BLaER1 treated with 17β-estradiol and CSF1 and Interleukin-3, amounts not matched to agents 10 nM and 100 nM (cell line): ENCODE data around the gene DLX2.
"Not testable (repeated sequence)": the region's sequence is repeated elsewhere in the genome, so short reads cannot be mapped to it uniquely, and the experiment has no call there.

ENCODE experiments used
- H3K27ac ChIP-seq, 11 experiments: shearing (Covaris generic); formaldehyde crosslinking; 2 replicates each; pipeline ENCODE4 v1.8.1; 2022
- H3K27me3 ChIP-seq, 11 experiments: shearing (Covaris generic); formaldehyde crosslinking; 2 replicates each; pipeline ENCODE4 v1.8.1; 2022
- H3K36me3 ChIP-seq, 11 experiments: shearing (Covaris generic); formaldehyde crosslinking; 2 replicates each; pipeline ENCODE4 v1.8.1; 2022
- H3K4me1 ChIP-seq, 10 experiments: shearing (Covaris generic); formaldehyde crosslinking; 2 replicates each; pipeline ENCODE4 v1.8.1; 2022
- H3K4me2 ChIP-seq, 11 experiments: shearing (Covaris generic); formaldehyde crosslinking; 2 replicates each; pipeline ENCODE4 v1.8.1; 2022
- H3K4me3 ChIP-seq, 10 experiments: shearing (Covaris generic); formaldehyde crosslinking; 2 replicates each; pipeline ENCODE4 v1.8.1; 2022
- H3K9ac ChIP-seq, 11 experiments: shearing (Covaris generic); formaldehyde crosslinking; 2 replicates each; pipeline ENCODE4 v1.8.1; 2022
- H3K9me3 ChIP-seq, 11 experiments: shearing (Covaris generic); formaldehyde crosslinking; replicated peaks in 1 of 11; 2 replicates each; pipeline ENCODE4 v1.8.1; 2022
- H4K20me1 ChIP-seq, 11 experiments: shearing (Covaris generic); formaldehyde crosslinking; 2 replicates each; pipeline ENCODE4 v1.8.1; 2022
- Cebpa-rat ChIP-seq, 11 experiments: shearing (Covaris generic); IDR thresholded peaks; 2 replicates each; pipeline ENCODE4 v1.8.1; 2022

The DLX2 gene

GRCh38 chr2:172131713-172132555, 29.2 kb upstream of the DLX2 start:
- Histone ChIP-seq H3K4me1 (no peaks in the 10 kb centered on the region), H3K27ac (no peak overlapping the region), H3K9me3 (no peaks in the 10 kb centered on the region), H3K27me3 (no peaks in the 10 kb centered on the region), H3K4me3 (no peak overlapping the region), H3K36me3 (no peaks in the 10 kb centered on the region), H3K9ac (no peak overlapping the region), H4K20me1 (no peaks in the 10 kb centered on the region), H3K4me2 (no peak overlapping the region)
- no peak for TF ChIP-seq Cebpa-rat (IDR thresholded peaks at IDR 0.05)

GRCh38 chr2:172129404-172129803, 26.7 kb upstream of the DLX2 start:
- Histone ChIP-seq H3K4me1 (no peaks in the 10 kb centered on the region), H3K9me3 (no peaks in the 10 kb centered on the region), H3K4me2 (no peak overlapping the region), H4K20me1 (no peaks in the 10 kb centered on the region), H3K27me3 (no peaks in the 10 kb centered on the region), H3K27ac (no peak overlapping the region), H3K4me3 (no peak overlapping the region), H3K36me3 (no peaks in the 10 kb centered on the region), H3K9ac (no peak overlapping the region)
- TF ChIP-seq Cebpa-rat (IDR thresholded peaks at IDR 0.05) = no peak

- no peak overlapping the region for H3K4me3 ChIP-seq
- H3K36me3 ChIP-seq = no peaks in the 10 kb centered on the region
- H3K4me2 ChIP-seq = no peak overlapping the region
- no peaks in the 10 kb centered on the region for H3K4me1 ChIP-seq
- H3K27me3 ChIP-seq = no peaks in the 10 kb centered on the region
- H3K9me3 ChIP-seq = no peaks in the 10 kb centered on the region
- no peak overlapping the region for H3K27ac ChIP-seq
- H4K20me1 ChIP-seq = no peaks in the 10 kb centered on the region
- no peak overlapping the region for H3K9ac ChIP-seq
- no peak for TF ChIP-seq Cebpa-rat (IDR thresholded peaks at IDR 0.05)
Observed at GRCh38 chr2:172128484-172128883, 25.8 kb upstream of the DLX2 start.

- Histone ChIP-seq H3K36me3 (no peaks in the 10 kb centered on the region), H3K9me3 (no peaks in the 10 kb centered on the region), H3K27me3 (no peaks in the 10 kb centered on the region), H3K4me2 (no peak overlapping the region), H3K4me3 (no peak overlapping the region), H3K27ac (no peak overlapping the region), H4K20me1 (no peaks in the 10 kb centered on the region), H3K4me1 (no peaks in the 10 kb centered on the region), H3K9ac (no peak overlapping the region)
- TF ChIP-seq Cebpa-rat (IDR thresholded peaks at IDR 0.05) = no peak
Observed at GRCh38 chr2:172120118-172120517, 17.4 kb upstream of the DLX2 start.

- Histone ChIP-seq H3K4me1 (no peaks in the 10 kb centered on the region), H3K9me3 (no peaks in the 10 kb centered on the region), H4K20me1 (no peaks in the 10 kb centered on the region), H3K9ac (no peak overlapping the region), H3K4me2 (no peak overlapping the region), H3K27me3 (no peaks in the 10 kb centered on the region), H3K27ac (no peak overlapping the region), H3K36me3 (no peaks in the 10 kb centered on the region), H3K4me3 (no peak overlapping the region)
- TF ChIP-seq Cebpa-rat (IDR thresholded peaks at IDR 0.05) = no peak
Observed at GRCh38 chr2:172119089-172119488, 16.4 kb upstream of the DLX2 start.

GRCh38 chr2:172116107-172116506, 13.4 kb upstream of the DLX2 start:
- peaks cover 0 to 11% (median 6%) of the 10 kb centered on the region in 11 experiments; a peak in 11 of 22 replicates for H3K27me3 ChIP-seq
- TF ChIP-seq Cebpa-rat (IDR thresholded peaks at IDR 0.05) = no peak
- no peak overlapping the region for H3K4me2 ChIP-seq
- no peaks in the 10 kb centered on the region for H4K20me1 ChIP-seq
- H3K4me1 ChIP-seq = no peaks in the 10 kb centered on the region
- H3K9ac ChIP-seq = no peak overlapping the region
- H3K36me3 ChIP-seq = no peaks in the 10 kb centered on the region
- no peak overlapping the region for H3K4me3 ChIP-seq
- H3K27ac ChIP-seq = no peak overlapping the region
- H3K9me3 ChIP-seq = no peaks in the 10 kb centered on the region

- TF ChIP-seq Cebpa-rat (IDR thresholded peaks at IDR 0.05) = no peak
- Histone ChIP-seq H4K20me1 (peaks cover 0 to 7% (median 0%) of the 10 kb centered on the region in 11 experiments; a peak in 5 of 22 replicates), H3K9me3 (no peaks in the 10 kb centered on the region), H3K27me3 (peaks cover 11 to 24% (median 18%) of the 10 kb centered on the region in 11 experiments), H3K4me2 (no peak overlapping the region), H3K27ac (no peak overlapping the region), H3K4me1 (no peaks in the 10 kb centered on the region), H3K9ac (no peak overlapping the region), H3K4me3 (no peak overlapping the region), H3K36me3 (no peaks in the 10 kb centered on the region)
Observed at GRCh38 chr2:172114579-172114978, 11.9 kb upstream of the DLX2 start.

GRCh38 chr2:172114176-172114575, 11.5 kb upstream of the DLX2 start:
- not testable (repeated sequence) for H3K4me2 ChIP-seq, H3K36me3 ChIP-seq, H3K4me1 ChIP-seq, H3K27ac ChIP-seq, H4K20me1 ChIP-seq, H3K9ac ChIP-seq, H3K9me3 ChIP-seq, H3K4me3 ChIP-seq
- H3K27me3 ChIP-seq = peaks cover 15 to 28% (median 22%) of the 10 kb centered on the region in 11 experiments

- Histone ChIP-seq H3K9ac (no peak overlapping the region), H3K4me1 (no peaks in the 10 kb centered on the region), H3K27me3 (peaks cover 19 to 33% (median 28%) of the 10 kb centered on the region in 11 experiments), H3K36me3 (no peaks in the 10 kb centered on the region), H3K4me2 (no peak overlapping the region), H4K20me1 (peaks cover 0 to 9% (median 0%) of the 10 kb centered on the region in 11 experiments; a peak in 9 of 22 replicates), H3K9me3 (no peaks in the 10 kb centered on the region), H3K4me3 (no peak overlapping the region), H3K27ac (no peak overlapping the region)
- no peak for TF ChIP-seq Cebpa-rat (IDR thresholded peaks at IDR 0.05)
Observed at GRCh38 chr2:172113617-172114016, 10.9 kb upstream of the DLX2 start.
